ENCODE measurements around the gene SS18L1. TPM values are rescaled to one million over a fixed set of nuclear protein-coding genes. Genes with fewer than 3 reads are reported as not detected.

The SS18L1 gene
- total and polyA plus RNA-seq, 2 donors (not counting 1 experiment from before 2014, with no cell fraction given): 4.7 to 7.4 TPM

- Histone ChIP-seq H3K27ac (ENCODE audit: insufficient read depth, low read length) (no peak overlapping the region), H3K4me1 (ENCODE audit: control insufficient read depth, extremely low read depth, insufficient read depth, low read length) (no peaks in the 10 kb centered on the region), H3K79me2 (ENCODE audit: control insufficient read depth, insufficient read depth, low read length) (peaks cover 23% of the 10 kb centered on the region), H2AFZ (ENCODE audit: low read length) (no peak overlapping the region), H3K9me3 (ENCODE audit: control insufficient read depth, insufficient read depth, low read depth, low read length) (no peaks in the 10 kb centered on the region), H3K27me3 (ENCODE audit: control insufficient read depth, insufficient read depth, low read length) (peaks cover 19% of the 10 kb centered on the region), H3K9ac (ENCODE audit: insufficient read depth, low read length) (no peak overlapping the region), H3K36me3 (ENCODE audit: control insufficient read depth, insufficient read depth, low read length) (peaks cover 6% of the 10 kb centered on the region), H3K4me3 (replicated peaks in 1 of 4; ENCODE audit: control extremely low read depth in 1 of 4, insufficient read depth in 1 of 4, low read depth in 3 of 4, low read length in 4 of 4) (no peak overlapping the region), H4K20me1 (ENCODE audit: control insufficient read depth, extremely low read depth, insufficient read depth, low read length) (no peaks in the 10 kb centered on the region), H3K4me2 (ENCODE audit: extremely low read depth, insufficient read depth, low read length) (no peak overlapping the region)
- no peak for DNase-seq (ENCODE audit: low read depth in 2 of 2)
- TF ChIP-seq CTCF (conservative IDR thresholded peaks at IDR 0.05 in 1 of 2, IDR thresholded peaks at IDR 0.05 in 1 of 2; ENCODE audit: low read depth in 1 of 2, low read length in 2 of 2): no peak
Observed at GRCh38 chr20:62120365-62120762, 23.2 kb upstream of the SS18L1 start.

GRCh38 chr20:62120990-62121775 is 22.4 kb upstream of the SS18L1 start:
- Histone ChIP-seq H3K79me2 (ENCODE audit: control insufficient read depth, insufficient read depth, low read length) (peaks cover 23% of the 10 kb centered on the region), H3K9me3 (ENCODE audit: control insufficient read depth, insufficient read depth, low read depth, low read length) (no peaks in the 10 kb centered on the region), H2AFZ (ENCODE audit: low read length) (peak overlapping the region; percentile 78), H3K27ac (ENCODE audit: insufficient read depth, low read length) (peak overlapping the region; percentile 85), H3K4me3 (replicated peaks in 1 of 4; ENCODE audit: control extremely low read depth in 1 of 4, insufficient read depth in 1 of 4, low read depth in 3 of 4, low read length in 4 of 4) (peak overlapping the region; percentile 61 to 80 (median 68)), H3K4me2 (ENCODE audit: extremely low read depth, insufficient read depth, low read length) (peak overlapping the region; percentile 70), H4K20me1 (ENCODE audit: control insufficient read depth, extremely low read depth, insufficient read depth, low read length) (no peaks in the 10 kb centered on the region), H3K9ac (ENCODE audit: insufficient read depth, low read length) (peak overlapping the region; percentile 82), H3K4me1 (ENCODE audit: control insufficient read depth, extremely low read depth, insufficient read depth, low read length) (no peaks in the 10 kb centered on the region), H3K36me3 (ENCODE audit: control insufficient read depth, insufficient read depth, low read length) (peaks cover 8% of the 10 kb centered on the region), H3K27me3 (ENCODE audit: control insufficient read depth, insufficient read depth, low read length) (peaks cover 19% of the 10 kb centered on the region)
- TF ChIP-seq CTCF (conservative IDR thresholded peaks at IDR 0.05 in 1 of 2, IDR thresholded peaks at IDR 0.05 in 1 of 2; ENCODE audit: low read depth in 1 of 2, low read length in 2 of 2) (no peak), EZH2 (IDR thresholded peaks at IDR 0.05; ENCODE audit: low read length, missing control alignments) (no peak)
- DNase-seq (ENCODE audit: low read depth in 2 of 2): peak in 1 of 2 donors; percentile 74

GRCh38 chr20:62121776-62122653 is 21.6 kb upstream of the SS18L1 start, which contains the start of gene LSM14B:
TSS of gene LSM14B (plus strand) at chr20:62122475. CDS start at chr20:62122667, 192 bp downstream.
- no peaks in the 10 kb centered on the region for H3K4me1 ChIP-seq (ENCODE audit: control insufficient read depth, extremely low read depth, insufficient read depth, low read length)
- DNase-seq (ENCODE audit: low read depth in 2 of 2): peak; percentile 94 to 96
- H3K27me3 ChIP-seq (ENCODE audit: control insufficient read depth, insufficient read depth, low read length): peaks cover 16% of the 10 kb centered on the region
- peaks cover 23% of the 10 kb centered on the region for H3K79me2 ChIP-seq (ENCODE audit: control insufficient read depth, insufficient read depth, low read length)
- H3K27ac ChIP-seq (ENCODE audit: insufficient read depth, low read length): peak within 1 kb of the TSS; percentile 85
- H4K20me1 ChIP-seq (ENCODE audit: control insufficient read depth, extremely low read depth, insufficient read depth, low read length): no peaks in the 10 kb centered on the region
- H3K9ac ChIP-seq (ENCODE audit: insufficient read depth, low read length): peak within 1 kb of the TSS; percentile 82
- H3K4me3 ChIP-seq (replicated peaks in 1 of 4; ENCODE audit: control extremely low read depth in 1 of 4, insufficient read depth in 1 of 4, low read depth in 3 of 4, low read length in 4 of 4): peak within 1 kb of the TSS; percentile 63 to 80 (median 74)
- peak within 1 kb of the TSS; percentile 83 for H2AFZ ChIP-seq (ENCODE audit: low read length)
- H3K4me2 ChIP-seq (ENCODE audit: extremely low read depth, insufficient read depth, low read length): peak within 1 kb of the TSS; percentile 64
- no peaks in the 10 kb centered on the region for H3K9me3 ChIP-seq (ENCODE audit: control insufficient read depth, insufficient read depth, low read depth, low read length)
- no peak for TF ChIP-seq EZH2 (IDR thresholded peaks at IDR 0.05; ENCODE audit: low read length, missing control alignments)
- no peak for TF ChIP-seq CTCF (conservative IDR thresholded peaks at IDR 0.05 in 1 of 2, IDR thresholded peaks at IDR 0.05 in 1 of 2; ENCODE audit: low read depth in 1 of 2, low read length in 2 of 2)
- H3K36me3 ChIP-seq (ENCODE audit: control insufficient read depth, insufficient read depth, low read length): peaks cover 9% of the 10 kb centered on the region

All from fibroblast of lung (primary cell).